Lung (tissue), 16 donors: Measurements from ENCODE around the gene NPL. TPM values are rescaled to one million over a fixed set of nuclear protein-coding genes. Genes with fewer than 3 reads are reported as not detected.

Experiments used
- ATAC-seq: fragments of 200-7000 bp; cut with Tn5 transposase; one replicate; pipeline ENCODE4 v1.9.1; 2020; ENCODE audit warnings: moderate number of reproducible peaks; ENCODE audit not compliant: insufficient read depth, low FRiP score
- DNase-seq, 3 donors: peaks; one replicate each; pipeline ENCODE4 v3.0.0-alpha.2; 2013 to 2017
- H3K27ac ChIP-seq, 2 donors: one replicate each; pipeline ENCODE4 v1.5.1; 2013; ENCODE audit warnings: mild to moderate bottlenecking in 2 of 2, moderate library complexity in 2 of 2, control low read depth in 1 of 2, inconsistent platforms in 1 of 2, low read depth in 1 of 2, low read length in 1 of 2
- H3K27me3 ChIP-seq, 3 donors: one replicate each; pipeline ENCODE4 v1.5.1; 2013; ENCODE audit warnings: low read length in 2 of 3; ENCODE audit not compliant: control insufficient read depth in 3 of 3, insufficient read depth in 3 of 3
- H3K36me3 ChIP-seq, 4 donors: one replicate each; pipeline ENCODE4 v1.5.1; 2013; ENCODE audit warnings: low read length in 4 of 4, mild to moderate bottlenecking in 1 of 4, moderate library complexity in 1 of 4; ENCODE audit not compliant: control insufficient read depth in 4 of 4, insufficient read depth in 4 of 4
- H3K4me1 ChIP-seq, 5 donors: one replicate each; pipeline ENCODE4 v1.5.1; 2013; ENCODE audit warnings: low read length in 5 of 5, mild to moderate bottlenecking in 2 of 5, moderate library complexity in 1 of 5; ENCODE audit not compliant: control insufficient read depth in 5 of 5, insufficient read depth in 5 of 5
- H3K4me3 ChIP-seq: one replicate; pipeline ENCODE4 v1.5.1; 2013; ENCODE audit warnings: mild to moderate bottlenecking, control low read depth, moderate library complexity
- H3K9ac ChIP-seq, 2 donors: one replicate each; pipeline ENCODE4 v1.5.1; 2013; ENCODE audit warnings: low read length in 2 of 2, control low read depth in 1 of 2; ENCODE audit not compliant: insufficient read depth in 1 of 2
- H3K9me3 ChIP-seq, 4 donors: one replicate each; pipeline ENCODE4 v1.5.1; 2013; ENCODE audit warnings: low read length in 3 of 4, mild to moderate bottlenecking in 1 of 4, moderate library complexity in 1 of 4; ENCODE audit not compliant: control insufficient read depth in 4 of 4, insufficient read depth in 3 of 4
- WGBS, 2 donors: extraction: QIAGEN DNeasy Blood & Tissue Kit; methylation state at CpG; one replicate each; pipeline ENCODE4 v1.1.7; 2013; 5-methylcytosine and 5-hydroxymethylcytosine counted together
- long read RNA-seq, 5 donors: transcript quantifications; one replicate each; lab custom pipeline, GENCODE V29; 2026
- polyA plus RNA-seq, 2 donors: library from polyadenylated mRNA; stranded (reverse); fragments of 200-250 nt; gene quantifications; one replicate each; pipeline ENCODE4 v1.2.1, GENCODE V29; 2013
- total RNA-seq, 2 donors: library from RNA; depleted of rRNA in 1 of 2; stranded (reverse); fragments of >200 nt in 1 of 2; gene quantifications; one replicate each; pipeline ENCODE4 v1.2.1, GENCODE V29; 2014 to 2021
- TF ChIP-seq, protein P1 (sequence below): IDR thresholded peaks from 2 replicates; pipeline ENCODE4 v1.5.1; 2012; ENCODE audit warnings: mild to moderate bottlenecking; ENCODE audit errors: control extremely low read depth, extremely low read depth
- donor health status: control.
- donor health status: control.
- donor health status: Bipolar disorder and iron deficiency.
- donor health status: healthy.
- donor health status: DM: yes; HTN: yes; CAD: no.

Gene NPL, protein sequence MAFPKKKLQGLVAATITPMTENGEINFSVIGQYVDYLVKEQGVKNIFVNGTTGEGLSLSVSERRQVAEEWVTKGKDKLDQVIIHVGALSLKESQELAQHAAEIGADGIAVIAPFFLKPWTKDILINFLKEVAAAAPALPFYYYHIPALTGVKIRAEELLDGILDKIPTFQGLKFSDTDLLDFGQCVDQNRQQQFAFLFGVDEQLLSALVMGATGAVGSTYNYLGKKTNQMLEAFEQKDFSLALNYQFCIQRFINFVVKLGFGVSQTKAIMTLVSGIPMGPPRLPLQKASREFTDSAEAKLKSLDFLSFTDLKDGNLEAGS
- 100 to 1,000 TPM in 1 of 2 donors, 10 to 100 TPM in 1; 36.0 to 116 TPM for total RNA-seq
- polyA plus RNA-seq: 10 to 100 TPM; 31.9 to 78.6 TPM
- long read RNA-seq, donor 1: 0 reads
- long read RNA-seq, donor 2: 0 reads
- long read RNA-seq, donor 3: 0 reads
- long read RNA-seq, donor 4: 0 reads
- long read RNA-seq, donor 5: 0 reads

DNA sequence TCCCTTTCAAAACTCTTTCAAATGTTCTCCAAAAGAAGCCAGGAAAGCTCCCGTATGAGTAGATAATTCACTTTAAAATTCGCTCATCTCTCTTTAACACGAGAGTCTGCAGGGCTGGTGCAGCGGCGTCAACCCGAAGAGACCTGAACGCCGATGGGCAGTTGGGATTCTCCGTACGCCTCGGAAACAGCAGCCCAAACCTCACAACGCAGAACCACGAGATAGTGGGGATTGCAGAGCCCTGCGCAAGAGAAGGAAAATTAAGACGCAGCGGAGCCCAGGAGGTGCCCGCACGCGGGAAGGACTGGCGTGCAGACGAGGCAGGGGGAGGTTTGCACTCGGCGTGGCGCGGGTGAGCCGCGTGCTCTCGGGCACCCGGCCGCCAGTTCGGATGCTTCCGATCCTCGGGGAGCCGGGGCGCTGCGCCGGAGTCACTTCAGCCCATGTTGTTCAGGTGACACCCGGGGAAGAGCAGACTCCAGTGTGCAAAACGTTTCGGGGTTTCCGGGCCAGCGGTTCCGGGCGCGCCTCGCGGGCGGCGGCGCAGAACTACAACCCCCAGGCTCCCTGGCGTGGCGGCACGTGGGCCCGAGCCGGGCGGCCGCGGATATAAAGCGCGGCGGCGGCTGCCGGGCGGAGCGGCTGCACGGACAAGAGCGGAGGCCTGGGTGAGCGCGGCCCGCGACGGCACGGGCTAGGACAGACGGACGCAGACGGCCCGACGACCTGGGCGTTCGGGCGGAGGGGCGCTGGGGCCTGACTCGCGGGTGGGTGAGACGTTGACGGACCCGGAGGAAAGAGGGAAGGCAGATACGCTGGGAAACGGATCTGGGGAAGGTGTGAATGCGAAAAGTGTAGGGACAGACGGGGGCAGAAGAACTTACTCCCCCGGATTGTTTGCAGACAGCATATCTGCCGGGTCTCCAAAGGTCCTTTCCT is at the start of gene NPL:
Gene NPL, plus strand, starts transcription at position 636 of the 939 bp plus-strand sequence. CDS start 4,599 bp downstream, outside the sequence.
- H3K36me3 ChIP-seq: no peaks in the 10 kb centered on the region
- H3K27ac ChIP-seq: peak within 1 kb of the TSS in 1 of 2 donors; percentile 85
- H3K4me3 ChIP-seq: peak within 1 kb of the TSS; percentile 73
- DNase-seq (peak; percentile 75 to 82 (median 77)), ATAC-seq (peak; percentile 93)
- H3K9me3 ChIP-seq: no peaks in the 10 kb centered on the region
- H3K27me3 ChIP-seq: peaks cover 0 to 16% (median 11%) of the 10 kb centered on the region in 3 donors
- TF ChIP-seq, protein P1, sequence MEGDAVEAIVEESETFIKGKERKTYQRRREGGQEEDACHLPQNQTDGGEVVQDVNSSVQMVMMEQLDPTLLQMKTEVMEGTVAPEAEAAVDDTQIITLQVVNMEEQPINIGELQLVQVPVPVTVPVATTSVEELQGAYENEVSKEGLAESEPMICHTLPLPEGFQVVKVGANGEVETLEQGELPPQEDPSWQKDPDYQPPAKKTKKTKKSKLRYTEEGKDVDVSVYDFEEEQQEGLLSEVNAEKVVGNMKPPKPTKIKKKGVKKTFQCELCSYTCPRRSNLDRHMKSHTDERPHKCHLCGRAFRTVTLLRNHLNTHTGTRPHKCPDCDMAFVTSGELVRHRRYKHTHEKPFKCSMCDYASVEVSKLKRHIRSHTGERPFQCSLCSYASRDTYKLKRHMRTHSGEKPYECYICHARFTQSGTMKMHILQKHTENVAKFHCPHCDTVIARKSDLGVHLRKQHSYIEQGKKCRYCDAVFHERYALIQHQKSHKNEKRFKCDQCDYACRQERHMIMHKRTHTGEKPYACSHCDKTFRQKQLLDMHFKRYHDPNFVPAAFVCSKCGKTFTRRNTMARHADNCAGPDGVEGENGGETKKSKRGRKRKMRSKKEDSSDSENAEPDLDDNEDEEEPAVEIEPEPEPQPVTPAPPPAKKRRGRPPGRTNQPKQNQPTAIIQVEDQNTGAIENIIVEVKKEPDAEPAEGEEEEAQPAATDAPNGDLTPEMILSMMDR: no peak
- no peak within 1 kb of the TSS for H3K9ac ChIP-seq
- 1% methylated on average over 92 to 93 of the region's 93 CpGs for WGBS, 2 donors
- H3K4me1 ChIP-seq: peaks cover 0 to 7% (median 0%) of the 10 kb centered on the region in 5 donors

DNA sequence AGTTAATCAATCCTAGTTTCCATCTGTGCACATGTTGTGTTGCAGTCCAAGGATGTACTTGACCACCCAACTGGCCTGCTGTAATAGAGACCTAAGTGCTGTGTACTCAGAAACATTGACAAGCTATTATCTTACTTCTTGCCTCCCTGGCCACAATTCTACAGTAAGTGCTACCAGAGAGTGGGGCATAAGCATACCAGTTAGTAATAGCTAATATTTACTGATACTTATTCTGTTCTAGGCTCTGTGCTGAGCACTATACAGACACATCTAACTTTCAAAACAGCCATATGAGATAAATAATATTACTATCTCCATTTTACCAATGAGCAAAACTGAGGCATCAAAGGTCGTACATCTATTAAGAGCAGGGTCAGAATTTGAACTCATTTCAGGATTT is 49.5 kb upstream of the NPL start:
- no peak overlapping the region for H3K4me3 ChIP-seq
- DNase-seq: no peak
- H3K4me1 ChIP-seq: peaks cover 0 to 6% (median 0%) of the 10 kb centered on the region in 5 donors
- no peak overlapping the region for H3K27ac ChIP-seq
- peaks cover 0 to 3% (median 0%) of the 10 kb centered on the region in 4 donors for H3K9me3 ChIP-seq
- no peaks in the 10 kb centered on the region for H3K36me3 ChIP-seq
- TF ChIP-seq, protein P1: no peak
- 86 to 98% methylated on average over 1 of the region's 1 CpG for WGBS, 2 donors
- no peak overlapping the region for H3K9ac ChIP-seq
- H3K27me3 ChIP-seq: no peaks in the 10 kb centered on the region
- no peak for ATAC-seq

DNA sequence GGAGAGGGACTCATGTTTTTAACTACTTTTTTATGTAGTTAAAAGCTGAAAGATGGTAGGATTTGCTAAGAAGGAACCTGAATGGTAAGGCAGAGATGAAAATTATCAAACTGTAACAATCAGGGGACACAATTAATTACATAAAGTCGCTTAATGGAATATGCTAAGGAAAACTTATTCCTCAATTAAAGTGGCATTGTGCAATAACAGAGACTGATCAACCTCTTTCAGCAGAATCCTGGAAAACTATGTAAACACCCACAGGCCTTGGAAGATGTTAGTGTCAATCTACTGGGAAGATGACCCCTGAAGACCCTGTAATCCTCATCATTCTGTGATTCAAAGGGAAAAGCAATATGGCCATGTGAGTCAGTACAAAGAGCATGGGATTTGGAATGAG is 46.8 kb upstream of the NPL start:
- TF ChIP-seq, protein P1: no peak
- peaks cover 0 to 6% (median 0%) of the 10 kb centered on the region in 5 donors for H3K4me1 ChIP-seq
- H3K9me3 ChIP-seq: no peaks in the 10 kb centered on the region
- H3K27ac ChIP-seq: no peak overlapping the region
- ATAC-seq: no peak
- WGBS, 2 donors: 96 to 100% methylated on average over 1 of the region's 1 CpG
- no peak overlapping the region for H3K9ac ChIP-seq
- H3K4me3 ChIP-seq: no peak overlapping the region
- H3K36me3 ChIP-seq: no peaks in the 10 kb centered on the region
- DNase-seq: no peak
- H3K27me3 ChIP-seq: no peaks in the 10 kb centered on the region
